ENCODE measurements around the gene SPATA2. TPM values are rescaled to one million over a fixed set of nuclear protein-coding genes. Genes with fewer than 3 reads are reported as not detected.

SPATA2 gene
- total and polyA plus RNA-seq, 2 of the 13 experiments (the other 11 are each of a cell fraction or from before 2014, with no cell fraction given), result 3.2 to 8.7 TPM

DNA sequence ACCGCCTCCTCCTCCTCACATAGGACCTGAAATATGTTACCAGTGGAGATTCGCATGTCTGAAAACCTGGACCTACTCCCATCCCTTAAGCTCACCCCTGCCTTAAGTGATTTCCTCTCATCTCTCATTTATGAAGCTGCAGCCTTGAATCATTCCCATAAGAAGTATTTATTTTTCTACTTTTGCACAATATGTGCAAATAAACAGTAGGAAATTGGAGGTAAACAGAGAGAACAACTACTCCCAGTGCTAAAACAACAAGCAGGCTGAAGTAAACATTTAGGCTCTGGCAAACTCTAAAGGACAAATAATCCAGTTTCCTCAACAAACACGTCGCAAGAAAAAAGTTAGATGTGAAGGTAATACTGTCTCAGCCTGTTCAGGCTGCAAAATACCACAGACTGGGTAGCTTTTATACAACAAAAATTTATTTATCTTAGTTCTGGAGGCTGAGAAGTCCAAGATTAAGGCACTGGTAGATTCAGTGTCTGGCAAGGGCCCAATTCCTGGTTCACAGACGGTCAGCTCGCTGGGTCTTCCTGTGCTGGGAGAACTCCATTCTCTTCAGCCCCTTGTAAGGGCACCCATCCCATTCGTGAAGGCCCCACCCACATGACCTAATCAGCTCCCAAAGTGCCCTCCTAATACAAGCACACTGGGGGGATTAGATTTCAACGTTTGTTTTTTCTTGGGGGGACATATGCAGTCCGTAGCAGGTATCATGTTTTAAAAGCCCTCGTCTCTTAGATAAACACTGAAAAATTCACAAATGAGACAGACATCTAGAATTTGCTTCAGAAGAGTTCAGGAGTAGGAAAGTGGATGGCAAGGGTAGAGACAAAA, 15.6 kb downstream of the SPATA2 start (continued):
- TF ChIP-seq ZNF816 (CRISPR knock-in tag; IDR thresholded peaks at IDR 0.05; ENCODE audit: borderline replicate concordance), result peak; percentile 78
- no peak for TF ChIP-seq MBD4 (IDR thresholded peaks at IDR 0.05; ENCODE audit: borderline replicate concordance, low read length)
- no peak for TF ChIP-seq ZNF7 (CRISPR knock-in tag; IDR thresholded peaks at IDR 0.05)
- TF ChIP-seq PAF1 (CRISPR knock-in tag; IDR thresholded peaks at IDR 0.05), result no peak
- TF ChIP-seq HOXA3 (CRISPR knock-in tag; IDR thresholded peaks at IDR 0.05), result no peak

DNA sequence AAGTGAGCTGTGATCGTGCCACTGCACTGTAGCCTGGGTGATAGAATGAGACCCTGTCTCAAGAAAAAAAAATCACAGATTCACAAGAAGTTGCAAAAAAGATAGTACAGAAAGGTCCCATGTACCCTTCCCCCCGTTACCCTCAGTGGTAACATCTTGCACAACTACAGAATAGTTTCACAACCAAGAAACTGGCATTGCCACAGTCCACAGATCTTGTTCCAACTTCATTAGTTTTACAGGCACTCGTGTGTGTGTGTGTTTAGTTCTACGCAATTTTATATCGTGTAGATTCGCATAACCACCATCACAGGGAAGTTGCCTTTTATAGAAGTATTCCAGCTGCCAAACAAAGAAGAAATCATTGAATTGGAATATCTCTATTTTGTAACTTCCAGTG, 19.1 kb downstream of the SPATA2 start:
- H3K36me3 ChIP-seq (replicated peaks in 1 of 2; ENCODE audit: control insufficient read depth in 1 of 2, insufficient read depth in 2 of 2, low read length in 2 of 2), result no peaks in the 10 kb centered on the region
- FAIRE-seq, result no peak
- no TSS peak for BruUV-seq (replicated peaks)
- H3K9me3 ChIP-seq (ENCODE audit: low read length), result no peaks in the 10 kb centered on the region
- H3K4me2 ChIP-seq (ENCODE audit: low read depth, low read length), result no peak overlapping the region
- intact Hi-C loops (cut with micrococcal nuclease; ENCODE audit: unreplicated experiment), result no loop called here
- no peaks in the 10 kb centered on the region for H3K27me3 ChIP-seq (ENCODE audit: control insufficient read depth in 1 of 2, insufficient read depth in 2 of 2, low read length in 2 of 2)
- ChIA-PET POLR2A (interaction anchor here (1.1 kb wide), 1 partner anchor 20 kb away, joined by 3 read pairs; no protein-coding TSS in a partner anchor), CTCF (ENCODE audit: low intra/inter-chr PET ratio, low total read pairs) (interaction anchor here (0.9 kb wide), 1 partner anchor 359 kb away, joined by 3 read pairs; no protein-coding TSS in a partner anchor)
- in situ Hi-C loops (cut with HindIII; ENCODE audit: extremely low pct_ligation_motif_present, low pct_unique_long_range_greater_than_20kb), result loop anchor here (25.0 kb wide), 1 partner anchor 559 kb away; no protein-coding TSS in a partner anchor
- TF ChIP-seq CEBPB (IDR thresholded peaks at IDR 0.05; ENCODE audit: borderline replicate concordance, low read depth, low read length) (peak; percentile 95), ONECUT2 (CRISPR knock-in tag; IDR thresholded peaks at IDR 0.05) (no peak), HNF4A (CRISPR knock-in tag; IDR thresholded peaks at IDR 0.05) (0 out of 2 replicates have a peak, but pooled peaks have one; percentile 13), CEBPG (CRISPR knock-in tag; IDR thresholded peaks at IDR 0.05) (peak; percentile 61; the same call in 1 of the 2 replicates), NBN (conservative IDR thresholded peaks at IDR 0.05) (no peak), GATAD2A (CRISPR knock-in tag; IDR thresholded peaks at IDR 0.05) (peak; percentile 63; the same call in 1 of the 2 replicates), MTA3 (CRISPR knock-in tag; IDR thresholded peaks at IDR 0.05) (no peak), EP300 (IDR thresholded peaks at IDR 0.05; ENCODE audit: low read depth in 2 of 2, low read length in 2 of 2) (peak in 1 of 2 experiments; percentile 6; a peak in 1 of 4 replicates), EP300 (CRISPR knock-in tag; IDR thresholded peaks at IDR 0.05; ENCODE audit: borderline replicate concordance) (no peak), SMC3 (IDR thresholded peaks at IDR 0.05; ENCODE audit: low read length) (peak; percentile 13; the same call in 1 of the 2 replicates)
- TF ChIP-seq, protein P1, sequence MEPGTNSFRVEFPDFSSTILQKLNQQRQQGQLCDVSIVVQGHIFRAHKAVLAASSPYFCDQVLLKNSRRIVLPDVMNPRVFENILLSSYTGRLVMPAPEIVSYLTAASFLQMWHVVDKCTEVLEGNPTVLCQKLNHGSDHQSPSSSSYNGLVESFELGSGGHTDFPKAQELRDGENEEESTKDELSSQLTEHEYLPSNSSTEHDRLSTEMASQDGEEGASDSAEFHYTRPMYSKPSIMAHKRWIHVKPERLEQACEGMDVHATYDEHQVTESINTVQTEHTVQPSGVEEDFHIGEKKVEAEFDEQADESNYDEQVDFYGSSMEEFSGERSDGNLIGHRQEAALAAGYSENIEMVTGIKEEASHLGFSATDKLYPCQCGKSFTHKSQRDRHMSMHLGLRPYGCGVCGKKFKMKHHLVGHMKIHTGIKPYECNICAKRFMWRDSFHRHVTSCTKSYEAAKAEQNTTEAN (CRISPR knock-in tag; conservative IDR thresholded peaks at IDR 0.05), result 0 out of 2 replicates have a peak, but pooled peaks have one; percentile 20
- TF ChIP-seq, protein P2, sequence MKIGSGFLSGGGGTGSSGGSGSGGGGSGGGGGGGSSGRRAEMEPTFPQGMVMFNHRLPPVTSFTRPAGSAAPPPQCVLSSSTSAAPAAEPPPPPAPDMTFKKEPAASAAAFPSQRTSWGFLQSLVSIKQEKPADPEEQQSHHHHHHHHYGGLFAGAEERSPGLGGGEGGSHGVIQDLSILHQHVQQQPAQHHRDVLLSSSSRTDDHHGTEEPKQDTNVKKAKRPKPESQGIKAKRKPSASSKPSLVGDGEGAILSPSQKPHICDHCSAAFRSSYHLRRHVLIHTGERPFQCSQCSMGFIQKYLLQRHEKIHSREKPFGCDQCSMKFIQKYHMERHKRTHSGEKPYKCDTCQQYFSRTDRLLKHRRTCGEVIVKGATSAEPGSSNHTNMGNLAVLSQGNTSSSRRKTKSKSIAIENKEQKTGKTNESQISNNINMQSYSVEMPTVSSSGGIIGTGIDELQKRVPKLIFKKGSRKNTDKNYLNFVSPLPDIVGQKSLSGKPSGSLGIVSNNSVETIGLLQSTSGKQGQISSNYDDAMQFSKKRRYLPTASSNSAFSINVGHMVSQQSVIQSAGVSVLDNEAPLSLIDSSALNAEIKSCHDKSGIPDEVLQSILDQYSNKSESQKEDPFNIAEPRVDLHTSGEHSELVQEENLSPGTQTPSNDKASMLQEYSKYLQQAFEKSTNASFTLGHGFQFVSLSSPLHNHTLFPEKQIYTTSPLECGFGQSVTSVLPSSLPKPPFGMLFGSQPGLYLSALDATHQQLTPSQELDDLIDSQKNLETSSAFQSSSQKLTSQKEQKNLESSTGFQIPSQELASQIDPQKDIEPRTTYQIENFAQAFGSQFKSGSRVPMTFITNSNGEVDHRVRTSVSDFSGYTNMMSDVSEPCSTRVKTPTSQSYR (CRISPR knock-in tag; IDR thresholded peaks at IDR 0.05; ENCODE audit: borderline replicate concordance), result peak; percentile 82; the same call in 1 of the 2 replicates
- H3K9ac ChIP-seq (ENCODE audit: insufficient read depth, low read depth, low read length), result no peak overlapping the region
- 42% methylated on average over 6 of the region's 6 CpGs for WGBS (ENCODE audit: low lambda C conversion rate)
- H3K79me2 ChIP-seq (ENCODE audit: insufficient read depth, low read length), result no peaks in the 10 kb centered on the region
- H4K20me1 ChIP-seq (ENCODE audit: insufficient read depth, low read length), result no peaks in the 10 kb centered on the region
- H2AFZ ChIP-seq (ENCODE audit: low read length), result no peak overlapping the region
- H3K4me1 ChIP-seq (ENCODE audit: insufficient read depth, low read length), result peaks cover 37% of the 10 kb centered on the region
- no peak overlapping the region for H3K27ac ChIP-seq (ENCODE audit: extremely low read length, insufficient read depth, low read length)
- DNase-seq (ENCODE audit: low spot score), result no peak
- no peak overlapping the region for H3K4me3 ChIP-seq (replicated peaks in 1 of 3; ENCODE audit: insufficient read depth in 1 of 3, low read depth in 2 of 3, low read length in 3 of 3)
- ATAC-seq, result no peak

All from HepG2 (cell line).